Activated CD8-positive, alpha-beta memory T cell treated with anti-CD3 and anti-CD28 coated beads, Interleukin-2, amount 50 U/mL, for 48 hours (primary cell): ENCODE measurements around the gene SIX2.
"Not testable (repeated sequence)": the region's sequence is repeated elsewhere in the genome, so short reads cannot be mapped to it uniquely, and the experiment has no call there.

Experiments
- DNase-seq: peaks from one replicate; pipeline ENCODE4 v3.0.0-alpha.2; 2020

The SIX2 gene

DNA sequence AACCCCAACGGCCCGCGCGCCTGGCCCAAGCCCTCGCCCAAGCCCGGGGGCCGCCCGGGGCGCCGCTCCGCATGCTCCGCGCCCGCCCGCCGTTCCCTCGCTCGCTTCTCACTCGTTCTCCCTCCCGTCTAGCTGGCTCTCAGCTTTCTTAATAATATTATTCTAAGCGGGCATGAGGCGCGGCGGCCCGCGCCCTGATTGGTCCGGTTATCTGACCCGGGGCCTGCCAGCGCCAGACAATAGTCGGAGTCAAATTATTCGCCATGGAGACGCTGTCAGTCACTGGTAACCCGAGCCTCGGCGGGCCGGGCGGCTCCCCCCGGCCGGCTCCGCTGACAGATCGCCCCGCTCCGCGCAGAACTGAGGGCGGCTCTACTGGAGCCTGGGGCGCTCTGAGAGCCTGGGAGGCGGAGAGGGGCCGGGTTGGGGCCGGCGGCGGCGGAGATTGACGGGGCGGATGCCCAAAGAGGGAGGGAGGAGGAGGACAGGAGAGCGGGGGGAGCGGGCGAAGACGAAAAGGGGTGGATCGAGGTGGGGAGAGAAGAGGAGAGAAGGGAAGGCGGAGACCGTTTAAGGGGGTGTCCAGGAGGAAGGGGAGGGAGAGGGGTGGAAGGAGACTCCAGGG, at the start of gene SIX2:
SIX2 (minus strand) TSS at position 150 of the 625 bp plus-strand sequence. CDS start 342 bp downstream, outside the sequence.
- no peak for DNase-seq

DNA sequence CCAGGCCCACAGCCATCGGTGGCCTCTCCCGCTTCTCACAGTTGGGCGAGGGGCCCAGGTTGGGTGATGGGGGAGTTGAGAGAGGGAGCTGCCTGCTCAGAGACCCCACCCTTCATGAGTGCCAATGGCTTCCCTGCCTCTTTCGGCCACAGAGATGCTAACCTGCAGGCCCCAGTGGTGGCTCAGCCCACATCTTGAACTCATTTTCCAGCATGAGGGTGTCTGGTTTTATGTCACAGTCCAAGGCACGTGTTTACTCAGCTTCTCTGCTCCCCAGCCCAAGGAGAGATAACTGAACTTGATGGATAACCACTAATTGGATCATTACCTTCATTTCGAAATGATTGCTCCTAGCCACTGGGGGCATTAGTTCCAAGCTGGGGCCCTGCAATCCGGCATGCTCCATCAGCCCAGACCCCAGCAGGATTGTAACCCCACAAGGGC, 45.9 kb upstream of the SIX2 start:
- DNase-seq = no peak

DNA sequence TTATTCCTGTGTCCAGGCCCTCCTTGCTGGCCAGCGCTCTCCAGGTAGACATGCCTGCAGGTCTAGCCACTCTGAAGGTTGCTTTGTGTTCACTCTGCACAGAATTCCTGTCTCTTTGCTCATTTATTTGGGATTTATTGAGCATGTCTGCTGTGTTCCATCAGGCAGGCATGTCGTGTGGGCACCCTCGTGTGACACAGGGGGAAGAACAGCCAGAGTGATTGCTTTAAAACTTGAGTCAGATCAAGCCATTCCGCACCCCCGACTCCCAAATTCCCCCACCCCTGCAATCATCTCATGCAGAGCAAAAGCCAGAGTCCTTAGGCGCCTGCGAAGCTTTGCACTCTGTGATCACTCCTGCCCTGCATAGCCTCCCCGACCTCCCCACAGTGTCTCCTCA, 44.7 kb upstream of the SIX2 start:
- DNase-seq = no peak

DNA sequence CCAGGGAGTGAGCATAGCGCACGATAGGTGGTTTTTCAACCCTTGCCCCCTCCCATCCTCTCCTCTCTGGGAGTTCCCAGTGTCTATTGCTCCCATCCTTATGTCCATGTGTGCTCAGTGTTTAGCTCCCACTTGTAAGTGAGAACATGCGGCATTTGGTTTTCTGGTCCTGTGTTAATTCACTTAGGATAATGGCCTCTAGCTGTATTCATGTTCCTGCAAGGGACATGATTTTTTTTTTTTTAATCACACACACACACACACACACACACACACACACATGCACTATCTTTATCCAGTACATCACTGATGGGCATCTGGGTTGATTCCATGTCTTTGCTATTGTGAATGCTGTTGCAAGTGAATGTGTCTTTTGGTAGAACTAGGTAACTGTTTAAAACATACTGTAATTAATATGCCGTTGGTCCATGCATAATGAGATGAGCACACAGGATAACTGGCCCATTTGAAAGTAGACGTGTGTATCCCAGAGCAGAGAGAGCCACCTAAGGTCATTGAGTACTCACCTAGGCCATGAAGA, 43.2 kb upstream of the SIX2 start:
- DNase-seq = no peak

DNA sequence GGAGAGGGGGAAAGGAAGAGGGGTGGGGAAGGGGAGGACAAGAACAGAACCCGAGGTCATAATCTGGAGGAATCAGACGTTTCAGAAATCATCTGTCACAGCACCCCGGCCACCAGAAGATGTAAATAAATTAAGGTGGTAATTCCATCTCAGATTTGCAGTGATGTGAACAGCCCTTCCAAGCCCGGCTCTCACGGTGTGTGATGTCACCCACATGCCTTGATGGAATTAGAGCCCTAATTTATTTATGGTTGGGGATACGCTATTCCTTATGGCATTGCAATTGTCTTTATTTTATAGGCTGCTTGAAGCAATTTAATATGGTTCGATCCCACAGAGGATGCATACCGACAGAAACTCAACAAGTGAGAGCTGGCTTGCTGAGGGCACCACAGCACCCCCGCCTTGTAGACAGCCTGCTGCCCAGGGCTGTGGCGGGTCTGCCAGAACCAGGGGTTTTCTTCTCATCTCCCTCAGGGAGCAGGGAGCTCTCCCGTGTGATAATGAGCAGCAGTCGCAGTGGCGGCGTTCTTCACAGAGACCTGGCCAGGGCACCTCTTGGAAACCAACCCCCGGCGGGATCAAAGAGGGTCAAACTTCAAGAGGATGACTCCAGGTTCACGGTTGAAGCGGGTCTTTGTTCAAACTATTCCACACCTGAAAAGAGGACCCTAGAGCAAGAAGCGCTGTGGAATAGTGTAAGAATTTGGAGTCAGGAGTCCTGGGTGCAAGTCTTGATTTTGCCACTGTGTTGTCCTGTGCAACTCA, 40.5 kb upstream of the SIX2 start:
- no peak for DNase-seq

DNA sequence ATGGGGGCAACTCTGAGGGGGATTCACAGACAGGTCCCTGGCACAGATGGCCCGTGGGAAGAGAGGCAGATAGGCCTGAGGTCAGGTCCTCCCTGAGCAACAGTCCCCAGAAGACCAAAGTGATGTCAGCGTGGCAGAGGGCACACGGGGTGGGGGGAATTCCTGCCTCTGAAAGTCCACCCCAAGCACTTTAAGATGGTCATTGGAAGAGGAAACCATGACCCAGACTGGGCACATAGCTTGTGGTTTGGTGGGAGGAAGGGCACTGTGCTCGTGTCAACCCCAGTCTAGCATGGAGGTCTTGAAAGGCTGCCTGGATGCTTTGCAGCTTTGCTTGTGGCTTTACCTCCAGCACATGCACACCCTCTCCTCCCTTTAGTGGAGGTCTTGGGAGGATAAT, 38.0 kb upstream of the SIX2 start:
- DNase-seq = no peak

DNA sequence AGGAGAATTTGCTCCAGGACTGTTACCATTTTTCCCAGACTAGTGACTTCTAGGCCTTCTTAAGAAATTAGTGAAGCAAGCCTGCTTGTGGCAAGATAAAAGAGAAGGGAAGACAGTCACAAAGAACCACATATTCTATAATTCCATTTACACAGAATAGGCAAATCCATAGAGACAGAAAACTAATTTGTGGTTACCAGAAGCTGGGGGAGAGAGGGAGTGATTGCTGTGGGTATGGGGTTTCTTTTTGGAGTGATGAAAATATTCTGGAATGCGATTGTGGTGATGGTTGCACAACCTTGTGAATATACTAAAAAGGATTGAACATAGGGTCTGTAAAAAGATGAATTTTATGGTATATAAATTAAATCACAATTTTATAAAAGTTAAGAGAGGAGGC, 37.5 kb upstream of the SIX2 start:
- DNase-seq = no peak

DNA sequence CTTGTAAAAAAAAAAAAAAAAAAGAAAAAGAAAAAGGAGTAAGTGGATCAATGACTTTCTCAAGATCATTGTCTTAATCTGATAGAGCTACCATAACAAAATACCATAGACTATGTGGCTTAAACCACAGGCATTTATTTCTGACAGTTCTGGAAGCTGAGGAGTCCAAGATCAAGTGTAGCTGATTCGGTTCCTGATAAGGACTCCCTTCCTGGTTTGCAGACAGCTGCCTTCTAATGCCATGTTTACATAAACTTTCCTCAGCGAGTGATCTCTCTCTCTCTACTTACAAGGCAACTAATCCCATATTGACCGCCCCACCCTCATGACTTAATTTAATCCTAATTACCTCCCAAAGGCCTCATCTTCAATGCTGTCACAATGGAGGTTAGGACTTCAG, 36.5 kb upstream of the SIX2 start:
- DNase-seq = no peak

DNA sequence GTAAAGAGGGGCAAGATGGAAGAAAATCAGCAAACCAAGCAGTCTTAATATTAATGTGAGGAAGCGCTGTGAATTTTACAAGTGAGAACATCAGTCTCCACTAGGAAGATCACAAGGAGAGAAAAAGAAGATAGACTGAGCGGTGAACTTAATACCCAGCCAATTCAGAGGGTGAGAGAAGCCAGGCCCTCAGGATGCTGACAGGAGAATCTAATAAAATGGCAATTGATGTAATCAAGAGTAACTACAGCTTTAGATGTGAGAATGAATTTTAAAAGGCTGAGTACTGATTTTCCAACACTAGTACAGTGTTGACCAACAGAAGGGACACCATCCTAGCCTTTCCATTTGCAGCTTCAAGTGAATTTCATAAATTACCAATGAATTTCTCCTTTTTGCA, 35.7 kb upstream of the SIX2 start:
- DNase-seq = no peak

DNA sequence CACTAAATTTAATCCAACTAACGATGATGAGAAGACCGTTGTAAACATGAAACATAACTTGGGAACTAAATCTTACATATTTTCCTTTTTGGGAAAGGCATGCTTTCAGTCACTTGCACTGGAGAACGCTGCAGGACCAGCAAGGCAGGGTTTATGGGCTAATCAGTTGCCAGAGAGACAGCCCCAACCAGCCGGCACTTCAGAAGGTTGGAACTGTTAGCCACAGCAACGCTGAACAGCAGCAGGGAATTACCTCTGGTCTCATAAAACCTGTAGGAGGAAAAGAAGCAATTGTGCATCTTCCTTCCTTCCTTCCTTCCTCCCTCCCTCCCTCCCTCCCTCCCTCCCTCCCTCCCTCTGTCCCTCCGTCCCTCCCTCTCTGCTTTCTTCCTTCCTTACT, 33.9 kb upstream of the SIX2 start:
- DNase-seq = no peak

DNA sequence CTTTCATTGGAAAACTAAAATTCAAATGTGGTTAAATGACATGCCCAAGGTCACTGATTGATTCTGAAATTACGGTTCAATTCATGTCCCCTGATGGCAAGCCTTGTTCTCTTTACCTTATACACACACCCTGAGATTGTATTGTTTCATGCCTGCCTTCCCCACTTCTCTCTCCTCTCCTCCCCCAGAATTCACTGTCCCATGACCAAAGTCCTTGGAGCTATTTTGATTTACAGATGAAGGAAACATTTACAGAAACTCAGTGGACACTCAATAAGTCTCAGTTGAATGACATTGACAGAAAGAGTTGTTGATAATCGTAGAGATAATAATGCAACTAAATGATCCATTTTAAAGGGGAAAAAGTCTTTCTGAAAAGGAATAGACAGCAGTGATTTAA, 33.1 kb upstream of the SIX2 start:
- no peak for DNase-seq

DNA sequence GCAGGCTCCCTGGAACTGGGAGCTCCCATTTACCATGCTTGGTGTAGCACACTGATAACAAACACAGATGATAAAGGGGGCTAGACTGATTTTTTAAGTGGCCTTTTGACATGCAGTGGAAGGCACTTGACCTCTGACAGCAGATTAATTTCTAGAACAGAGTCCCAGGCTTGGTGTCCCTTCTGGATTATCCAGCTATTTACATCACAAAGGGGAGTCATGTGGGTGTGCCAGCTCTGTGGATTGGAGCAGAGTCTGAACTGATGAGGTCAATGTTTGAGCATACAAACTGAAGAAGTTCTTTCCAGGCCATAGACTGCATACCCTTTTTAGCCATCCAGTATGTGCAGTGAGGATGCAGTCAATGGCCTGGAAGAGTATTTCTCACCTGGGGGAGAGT, 31.5 kb upstream of the SIX2 start:
- no peak for DNase-seq

DNA sequence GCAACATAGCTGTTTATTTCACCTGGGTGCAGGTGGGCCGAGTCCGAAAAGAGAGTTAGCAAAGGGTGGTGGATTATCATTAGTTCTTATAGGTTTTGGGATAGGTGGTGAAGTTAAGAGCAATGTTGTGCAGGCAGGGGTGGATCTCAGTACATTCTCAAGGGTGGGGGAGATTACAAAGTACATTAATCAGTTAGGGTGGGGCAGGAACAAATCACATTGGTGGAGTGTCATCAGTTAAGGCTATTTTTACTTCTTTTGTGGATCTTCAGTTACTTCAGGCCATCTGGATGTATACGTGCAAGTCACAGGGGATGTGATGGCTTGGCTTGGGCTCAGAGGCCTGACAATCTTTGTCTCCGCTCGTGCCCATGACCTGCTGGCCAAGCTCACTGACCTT, 30.6 kb upstream of the SIX2 start:
- not testable (repeated sequence) for DNase-seq

DNA sequence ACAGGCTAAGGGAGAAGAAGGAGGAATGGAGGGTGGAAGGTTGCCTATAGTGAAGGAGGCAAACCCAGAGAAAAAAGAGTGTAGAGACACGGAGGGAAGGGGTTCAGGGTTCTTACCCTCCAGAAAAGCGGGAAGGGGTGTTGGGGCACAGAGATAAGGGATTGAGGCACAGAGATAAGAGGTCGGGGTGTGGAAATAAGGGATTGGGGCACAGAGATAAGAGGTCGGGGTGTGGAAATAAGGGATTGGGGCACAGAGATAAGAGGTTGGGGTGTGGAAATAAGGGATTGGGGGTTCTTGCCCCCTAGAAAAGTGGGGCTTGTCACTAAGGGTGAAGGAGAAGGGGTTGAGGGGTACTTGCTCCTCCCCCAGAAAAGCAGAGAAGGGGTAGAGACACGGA, 29.6 kb upstream of the SIX2 start:
- not testable (repeated sequence) for DNase-seq

DNA sequence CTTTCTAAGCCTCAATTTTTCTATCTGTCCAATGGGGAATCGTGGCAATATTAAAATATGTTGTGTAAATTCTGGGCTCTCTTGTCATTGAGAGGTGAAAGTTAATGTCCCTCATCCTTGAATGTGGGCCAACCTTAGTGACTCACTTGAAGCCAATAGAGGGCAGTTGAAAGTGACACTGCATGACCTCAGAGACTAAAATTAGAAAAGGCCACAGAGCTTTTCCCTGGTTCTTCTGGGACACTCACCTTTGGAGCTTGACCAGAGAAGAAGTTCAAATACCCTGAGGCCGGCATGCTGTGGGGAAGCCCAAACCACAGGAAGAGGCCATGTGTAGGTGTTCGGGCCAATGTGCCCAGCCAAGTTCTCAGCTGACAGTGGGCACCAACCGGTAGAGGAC, 24.1 kb upstream of the SIX2 start:
- DNase-seq = no peak

DNA sequence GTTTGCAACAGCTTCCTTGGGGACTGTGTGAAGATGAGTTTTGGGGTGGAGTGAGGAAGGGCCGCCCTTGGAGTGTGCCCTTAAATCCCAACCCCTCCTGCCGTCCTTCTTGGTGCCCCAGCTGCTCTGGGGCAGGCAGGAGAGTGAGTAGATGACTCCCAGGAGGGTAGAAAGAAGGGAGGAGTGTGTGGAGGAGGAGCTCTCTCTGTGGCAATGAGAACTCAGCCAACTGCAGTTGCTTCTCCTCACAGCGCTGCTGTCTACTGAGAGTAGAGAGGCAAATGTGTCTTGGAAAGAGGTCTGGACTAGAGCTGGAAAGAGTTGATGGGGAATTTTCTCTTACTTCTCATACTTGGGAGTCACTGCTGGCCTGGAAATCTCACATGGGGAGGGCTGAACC, 21.8 kb upstream of the SIX2 start:
- DNase-seq = no peak

DNA sequence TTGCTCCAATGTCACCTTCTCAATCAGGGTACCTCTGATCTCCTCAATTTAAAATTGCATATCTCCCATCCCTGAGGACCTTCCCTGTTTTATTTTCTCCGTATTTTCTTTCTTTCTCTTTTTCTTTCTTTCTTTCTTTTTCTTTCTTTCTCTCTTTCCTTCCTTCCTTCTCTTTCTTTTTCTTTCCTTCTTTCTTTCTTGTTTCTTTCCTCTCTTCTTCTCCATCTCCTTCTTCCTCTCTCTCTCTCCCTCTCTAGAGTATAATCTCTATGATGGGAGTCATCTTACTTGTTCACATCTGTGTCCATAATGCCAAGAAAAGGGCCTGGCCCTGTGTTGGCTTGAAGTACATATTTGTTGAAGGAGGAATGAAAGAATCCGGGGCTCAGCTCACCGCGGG, 21.3 kb upstream of the SIX2 start:
- no peak for DNase-seq

DNA sequence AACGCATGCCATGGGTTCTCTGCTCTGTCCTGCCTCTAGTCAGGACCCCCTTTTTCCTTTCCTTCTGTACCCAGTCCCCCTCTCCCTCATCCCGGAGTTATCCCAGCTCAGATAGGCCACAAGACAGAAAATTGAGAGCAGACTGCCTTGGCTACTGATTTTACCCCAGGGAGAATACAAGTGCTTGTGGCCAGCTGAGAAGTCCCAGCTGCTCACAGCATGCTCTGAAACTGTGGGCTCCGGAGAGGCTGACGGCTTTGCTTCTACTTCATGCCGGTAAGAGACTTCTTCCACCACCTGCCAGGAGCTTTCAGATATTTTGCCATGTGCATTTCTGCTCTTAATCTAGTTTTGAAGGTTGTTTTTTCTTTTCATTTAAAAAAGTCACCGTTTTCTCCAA, 20.0 kb upstream of the SIX2 start:
- no peak for DNase-seq

DNA sequence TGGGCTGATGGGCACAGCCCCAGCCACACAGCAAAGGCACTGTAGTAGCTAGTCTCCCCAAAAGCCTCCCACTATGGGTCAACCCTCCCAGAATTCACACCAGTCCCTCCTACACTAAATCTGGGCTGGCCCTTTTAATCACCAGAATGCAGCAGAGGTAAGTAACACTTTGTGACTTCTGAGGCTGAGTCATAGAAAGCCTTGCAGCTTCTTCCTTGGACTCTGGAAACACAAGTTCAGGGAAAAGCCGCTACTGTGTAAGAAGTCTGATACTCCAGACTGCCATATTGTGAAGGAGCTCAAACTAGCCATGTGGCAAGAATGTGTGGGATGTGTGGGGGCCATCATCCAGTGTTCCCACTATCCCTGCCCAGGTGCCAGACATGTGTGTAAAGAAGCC, 19.0 kb upstream of the SIX2 start:
- no peak for DNase-seq

DNA sequence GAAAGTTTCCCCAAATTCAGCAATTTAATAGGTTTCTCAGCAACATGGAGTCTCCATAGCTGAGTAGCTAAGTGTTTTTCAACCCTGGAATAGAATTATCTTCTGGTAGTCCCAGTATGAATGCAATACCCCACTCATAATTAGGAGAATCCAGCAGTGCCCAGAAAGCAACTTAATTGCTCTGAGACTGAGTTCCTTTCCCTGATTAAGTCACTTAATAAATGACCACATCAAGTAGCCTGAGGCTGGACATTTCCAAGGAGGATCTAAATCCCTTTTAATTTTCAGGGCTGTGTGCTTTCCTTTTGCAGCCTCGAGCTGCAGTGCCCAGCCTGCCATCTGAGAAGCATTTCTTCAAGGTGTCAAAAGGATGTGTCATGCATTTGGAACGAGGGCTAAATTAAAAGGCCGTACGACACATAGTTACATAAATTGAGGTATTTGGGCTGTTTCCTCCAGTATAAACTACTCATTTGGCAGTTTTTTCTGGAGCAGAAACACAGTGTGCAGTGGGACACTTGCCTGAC, 17.7 kb upstream of the SIX2 start:
- DNase-seq = no peak

DNA sequence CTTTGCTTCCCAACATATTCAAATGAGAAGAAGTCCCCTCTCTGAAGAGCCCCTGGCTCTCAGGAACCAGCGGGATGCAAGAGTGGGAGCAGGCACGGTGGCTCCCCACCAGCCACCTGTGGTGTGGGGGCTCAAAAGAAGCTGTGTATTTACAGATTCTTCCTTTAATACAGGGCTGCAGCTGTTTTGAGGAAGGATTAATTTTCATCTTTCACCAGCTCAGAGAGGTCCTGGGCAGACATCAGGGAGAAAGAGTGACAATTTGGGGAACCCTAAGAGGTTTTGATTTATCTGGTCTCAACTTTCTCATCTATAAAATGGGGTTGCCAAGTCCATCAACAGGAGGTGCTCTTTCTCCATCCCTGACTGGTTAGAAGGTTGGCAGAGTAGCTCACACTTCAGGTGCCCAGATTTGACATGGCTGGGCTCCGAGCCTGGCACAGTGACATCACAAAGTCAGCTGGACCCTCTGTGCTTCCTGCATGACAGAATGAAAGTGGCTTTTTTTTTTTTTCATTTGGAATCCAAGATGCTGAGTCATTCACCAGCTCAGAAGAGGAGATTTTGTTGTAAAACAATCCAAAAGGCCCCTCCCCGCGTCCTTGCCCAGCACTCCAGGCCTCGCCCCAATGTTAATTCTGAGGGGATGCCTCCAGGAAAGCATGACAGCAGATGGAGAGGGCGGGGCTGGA, 15.5 kb upstream of the SIX2 start:
- no peak for DNase-seq

DNA sequence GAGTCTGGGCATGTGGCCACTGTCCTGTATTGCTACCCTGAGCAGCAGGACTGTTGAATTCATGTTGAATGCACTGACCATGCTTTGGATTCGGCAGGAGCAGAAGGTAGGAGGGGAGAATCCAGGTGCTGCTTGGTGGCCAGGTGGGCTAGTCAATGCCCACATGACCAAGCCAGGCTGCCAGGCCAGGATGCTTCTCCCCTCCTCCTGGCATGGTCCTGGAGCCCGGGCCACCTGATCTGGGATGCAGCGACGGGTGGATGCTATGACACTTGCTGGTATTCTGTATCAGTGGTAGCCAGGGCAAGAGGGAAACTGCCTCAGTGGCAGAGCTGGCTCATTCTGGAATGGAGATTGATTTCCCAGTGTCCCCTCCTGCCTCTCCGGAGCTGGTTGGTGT, 14.8 kb upstream of the SIX2 start:
- DNase-seq = no peak

DNA sequence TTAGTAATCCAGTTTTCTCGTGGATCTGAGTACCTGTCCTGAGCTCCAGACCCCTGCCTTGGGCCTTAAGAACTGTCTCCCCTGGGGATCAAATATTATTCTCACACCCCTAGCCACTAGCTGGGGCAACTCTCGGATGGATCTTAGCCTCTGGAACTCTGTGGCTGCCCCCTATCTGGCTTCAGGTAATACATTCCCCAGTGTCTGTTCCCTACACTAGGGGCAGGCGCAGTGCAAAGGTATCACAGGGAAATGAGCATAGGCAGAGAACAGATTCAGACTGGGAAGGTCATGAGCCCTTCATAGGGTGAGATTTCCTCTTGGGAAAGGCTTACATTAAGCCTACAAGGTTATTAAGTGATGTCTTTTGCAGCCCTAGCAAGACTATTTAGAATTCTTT, 11.2 kb upstream of the SIX2 start:
- DNase-seq = no peak

DNA sequence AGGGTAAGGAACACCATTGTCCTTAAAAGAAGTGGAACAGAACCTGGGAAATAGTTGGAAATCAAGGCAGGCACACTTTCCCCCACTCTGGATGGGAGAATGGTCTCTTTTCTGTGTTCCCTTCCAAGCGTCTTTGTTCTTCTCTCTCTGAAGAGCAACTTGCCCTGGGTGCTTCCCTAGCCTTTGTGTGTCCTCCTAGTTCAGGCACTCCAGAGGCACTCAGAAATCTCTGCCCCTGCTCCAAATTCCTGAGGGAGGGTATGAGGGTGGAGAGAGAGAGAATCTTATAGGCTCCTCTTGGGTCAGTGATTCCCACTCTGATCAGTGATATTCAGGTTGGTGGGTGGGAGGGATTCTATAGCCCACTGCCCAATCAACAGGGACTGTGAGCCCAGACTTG, 8.8 kb upstream of the SIX2 start:
- no peak for DNase-seq
